GM21528 (cell line): ENCODE measurements around the gene SEMA6D.

Experiments
- ATAC-seq: cut with Tn5 transposase; IDR thresholded peaks from one replicate; pipeline ENCODE4 v1.9.1; 2021; ENCODE audit warnings: mild to moderate bottlenecking, moderate library complexity; ENCODE audit not compliant: unreplicated experiment, low FRiP score

Gene SEMA6D

GRCh38 chr15:47817969-47818548 lies 100.8 kb downstream of the SEMA6D start:
- ATAC-seq: no peak

DNA sequence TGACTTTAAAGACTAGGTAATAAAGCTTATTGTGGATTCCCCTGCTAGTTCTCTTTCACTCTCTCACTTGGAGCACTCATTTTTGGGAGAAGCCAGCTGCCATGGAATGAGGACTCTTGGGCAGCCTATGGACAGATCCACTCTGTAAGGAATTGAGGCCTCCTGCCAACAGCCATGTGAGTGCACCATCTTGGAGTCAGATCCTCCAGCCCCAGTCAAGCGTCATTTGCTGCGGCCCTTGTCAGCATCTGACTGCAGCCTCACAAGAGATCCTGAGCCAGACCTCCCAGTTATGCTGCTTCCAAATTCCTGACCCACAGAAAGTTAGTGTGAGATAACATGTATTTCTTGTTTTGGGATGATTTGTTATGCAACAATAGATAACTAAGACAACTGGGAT lies 101.9 kb downstream of the SEMA6D start:
- no peak for ATAC-seq

DNA sequence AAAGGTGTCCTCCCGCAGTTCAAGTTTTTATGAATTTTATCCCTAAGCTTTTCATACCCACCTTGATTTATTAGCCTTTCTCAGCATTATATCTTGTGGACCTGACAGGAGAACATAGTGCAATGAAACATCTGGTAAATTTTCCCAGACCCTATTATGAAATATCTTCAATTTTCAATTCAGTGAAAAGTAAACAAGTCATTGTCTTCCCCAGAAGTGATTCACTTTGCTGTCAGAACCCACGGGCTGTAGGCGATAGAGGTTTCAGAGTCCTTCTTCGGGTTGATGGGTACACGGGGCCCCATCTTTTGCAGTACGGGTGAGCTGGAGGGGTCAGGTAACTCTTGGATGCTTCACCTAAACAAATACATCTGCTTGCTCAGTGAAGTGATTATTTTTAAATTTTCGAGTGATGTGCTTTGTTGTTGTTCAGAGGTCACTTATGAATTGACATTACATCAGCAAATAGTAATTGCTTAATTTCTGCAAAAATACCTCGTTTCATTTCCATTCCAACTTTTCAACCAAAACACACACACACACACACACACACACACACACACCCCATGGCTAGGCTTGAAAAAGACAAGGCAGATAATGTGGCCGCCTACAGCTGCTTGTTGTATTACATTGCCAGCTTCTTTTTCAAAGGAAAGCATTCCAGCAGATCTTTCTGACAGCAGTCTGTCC lies 102.9 kb downstream of the SEMA6D start:
- ATAC-seq: no peak

DNA sequence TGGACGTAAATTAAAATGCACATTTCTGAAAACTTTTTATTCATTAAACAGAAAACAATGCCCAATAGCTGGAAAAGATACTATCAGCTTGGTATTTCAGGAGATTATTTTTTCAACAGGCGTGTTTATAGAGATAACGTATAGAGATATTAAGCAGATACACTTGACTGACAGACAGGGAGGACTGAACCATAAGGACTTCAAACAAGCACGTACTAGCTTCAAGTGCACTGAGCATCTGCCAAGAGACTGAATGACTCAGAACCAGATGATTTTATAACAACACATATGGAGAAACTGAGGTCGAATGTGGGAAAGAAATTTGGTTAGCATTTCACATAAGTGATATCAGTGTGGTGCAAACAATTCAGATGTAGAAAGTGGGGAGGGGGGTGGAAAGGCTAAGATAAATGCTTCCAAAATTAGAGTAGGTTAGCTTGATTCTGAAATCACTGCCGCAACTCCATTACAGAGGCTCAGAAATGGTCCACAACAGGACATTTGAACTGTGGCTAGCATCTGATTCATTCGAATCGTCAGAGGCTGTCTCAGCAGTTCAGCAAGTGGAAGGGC lies 103.5 kb downstream of the SEMA6D start:
- ATAC-seq: no peak

DNA sequence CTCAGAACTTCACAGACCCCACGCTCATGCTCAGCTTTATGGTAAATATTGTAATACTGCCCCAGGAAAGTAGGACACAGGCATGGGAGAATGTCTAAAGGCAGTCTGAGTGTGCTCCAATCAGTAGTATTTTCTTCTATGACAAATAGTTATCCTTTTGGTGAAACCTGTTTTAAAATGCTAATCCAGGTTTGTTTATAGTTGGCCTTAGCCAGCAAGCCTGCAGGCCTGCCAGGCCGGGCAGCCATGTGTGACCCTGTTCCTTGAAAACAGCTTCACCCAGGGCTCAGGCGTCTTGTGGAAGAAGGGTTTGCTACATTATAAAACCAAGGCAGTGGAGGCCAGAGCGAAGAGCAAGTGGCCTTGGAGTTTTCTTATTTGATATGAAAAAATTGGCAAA lies 104.7 kb downstream of the SEMA6D start:
- ATAC-seq: no peak
